Stimulated activated naive CD8-positive, alpha-beta T cell treated with anti-CD3 and anti-CD28 coated beads, Interleukin-15, Interleukin-2, amounts not matched to agents 100 U/mL and 50 U/mL, for 24 hours (primary cell): ENCODE data around the gene KRTAP12-3.
"Not testable (repeated sequence)": the region's sequence is repeated elsewhere in the genome, so short reads cannot be mapped to it uniquely, and the experiment has no call there.

Experiments
- ATAC-seq: fragments of 150-1000 bp; cut with Tn5 transposase; one replicate; pipeline ENCODE4 v1.10.0; 2021
- DNase-seq: peaks from one replicate; pipeline ENCODE4 v3.0.0; 2021

The KRTAP12-3 gene

DNA sequence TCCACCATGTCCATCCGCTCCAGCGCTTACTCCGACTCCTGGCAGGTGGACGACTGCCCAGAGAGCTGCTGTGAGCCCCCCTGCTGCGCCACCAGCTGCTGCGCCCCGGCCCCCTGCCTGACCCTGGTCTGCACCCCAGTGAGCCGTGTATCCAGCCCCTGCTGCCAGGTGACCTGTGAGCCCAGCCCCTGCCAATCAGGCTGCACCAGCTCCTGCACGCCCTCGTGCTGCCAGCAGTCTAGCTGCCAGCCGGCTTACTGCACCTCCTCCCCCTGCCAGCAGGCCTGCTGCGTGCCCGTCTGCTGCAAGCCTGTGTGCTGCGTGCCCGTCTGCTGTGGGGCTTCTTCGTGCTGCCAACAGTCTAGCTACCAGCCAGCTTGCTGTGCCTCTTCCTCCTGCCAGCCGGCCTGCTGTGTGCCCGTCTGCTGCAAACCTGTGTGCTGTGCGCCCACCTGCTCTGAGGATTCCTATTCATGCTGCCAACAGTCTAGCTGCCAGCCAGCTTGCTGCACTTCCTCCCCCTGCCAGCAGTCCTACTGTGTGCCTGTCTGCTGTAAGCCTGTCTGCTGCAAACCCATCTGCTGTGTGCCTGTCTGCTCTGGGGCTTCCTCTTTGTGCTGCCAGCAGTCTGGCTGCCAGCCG is 30.4 kb upstream of the KRTAP12-3 start:
- not testable (repeated sequence) for DNase-seq, ATAC-seq

DNA sequence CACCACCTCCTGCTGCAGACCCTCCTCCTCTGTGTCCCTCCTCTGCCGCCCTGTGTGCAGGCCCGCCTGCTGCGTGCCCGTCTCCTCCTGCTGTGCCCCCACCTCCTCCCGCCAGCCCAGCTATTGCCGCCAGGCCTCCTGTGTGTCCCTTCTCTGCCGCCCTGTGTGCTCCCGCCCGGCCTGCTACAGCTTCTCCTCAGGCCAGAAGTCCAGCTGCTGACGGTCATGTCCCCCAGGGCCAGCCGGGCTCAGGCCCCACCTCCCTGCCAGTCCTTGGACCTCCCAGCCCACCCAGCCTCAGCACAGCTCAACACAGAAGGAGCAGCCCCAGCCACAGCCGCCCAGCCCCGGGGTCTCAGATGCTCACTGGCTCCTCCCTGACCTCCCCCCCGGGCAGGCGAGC is 29.9 kb upstream of the KRTAP12-3 start:
- ATAC-seq, DNase-seq: not testable (repeated sequence)

DNA sequence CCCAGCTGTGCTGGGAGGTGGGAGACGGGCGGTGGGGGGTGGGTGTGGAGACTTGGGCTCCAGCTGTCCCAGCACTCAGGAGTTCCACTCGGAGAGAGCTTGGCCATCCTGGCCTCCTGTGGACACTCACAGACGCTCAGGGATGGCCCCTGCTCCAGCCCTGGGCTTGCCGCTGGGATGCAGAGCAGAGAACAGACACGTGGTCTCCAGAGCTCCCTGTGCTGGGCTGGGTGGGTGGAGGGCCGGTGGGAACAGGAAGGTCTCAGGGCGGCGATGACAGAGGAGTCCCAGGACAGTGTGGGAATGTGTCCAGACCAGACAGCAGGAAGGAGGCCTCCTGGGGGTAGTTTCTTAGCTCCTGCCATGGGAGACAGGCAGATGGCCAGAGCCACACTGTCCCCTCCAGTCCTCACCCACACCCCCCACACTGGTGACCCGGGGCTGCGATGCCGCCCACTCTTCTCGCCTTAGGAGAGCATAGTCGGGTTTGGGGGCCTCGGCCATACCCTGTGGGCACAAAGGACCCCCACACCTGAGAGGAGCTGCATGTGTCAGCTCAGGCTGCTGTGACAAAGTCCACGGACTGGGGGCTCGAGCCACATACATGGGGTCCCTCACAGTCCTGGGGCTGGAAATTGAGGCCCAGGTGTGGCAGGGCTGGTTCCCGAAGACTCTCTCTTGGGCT is 28.9 kb upstream of the KRTAP12-3 start:
- DNase-seq (no peak), ATAC-seq (peak; percentile 36)

DNA sequence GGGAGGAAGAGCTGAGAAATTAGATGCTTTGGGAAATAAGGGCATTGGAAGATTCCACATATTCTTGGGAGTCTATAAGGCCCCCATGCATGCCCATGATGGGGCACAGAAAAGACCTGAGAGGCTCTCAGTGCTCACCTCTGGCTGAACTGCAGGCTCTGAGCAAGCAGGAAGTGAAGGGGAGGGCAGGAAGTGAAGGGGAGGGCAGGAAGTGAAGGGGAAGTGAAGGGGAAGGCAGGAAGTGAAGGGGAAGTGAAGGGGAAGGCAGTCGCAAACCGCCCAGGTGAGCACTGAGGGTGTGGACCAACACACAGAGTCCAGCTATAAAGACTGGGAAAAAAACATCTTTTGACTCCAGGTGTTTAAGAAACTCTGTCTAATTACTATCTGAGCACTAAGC is 27.3 kb upstream of the KRTAP12-3 start:
- DNase-seq (no peak), ATAC-seq (no peak)

DNA sequence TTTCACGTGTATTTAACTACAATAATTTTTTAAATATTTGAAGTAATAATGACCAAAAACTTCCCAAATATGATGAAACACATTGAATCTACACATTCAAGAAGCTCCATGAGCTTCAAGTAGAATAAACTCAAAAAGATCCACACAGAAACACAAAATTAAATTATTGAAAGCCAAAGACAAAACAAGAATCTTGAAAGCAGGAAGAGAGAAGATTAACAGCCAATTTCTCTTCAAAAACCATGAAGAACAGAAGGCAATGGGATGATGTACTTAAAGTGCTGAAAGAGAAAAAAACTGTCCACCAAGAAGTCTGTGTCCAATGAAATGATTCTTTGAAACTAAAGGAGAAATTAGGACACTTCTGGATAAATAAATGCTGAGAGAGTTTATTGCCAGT is 25.7 kb upstream of the KRTAP12-3 start:
- ATAC-seq: no peak
- DNase-seq: no peak

DNA sequence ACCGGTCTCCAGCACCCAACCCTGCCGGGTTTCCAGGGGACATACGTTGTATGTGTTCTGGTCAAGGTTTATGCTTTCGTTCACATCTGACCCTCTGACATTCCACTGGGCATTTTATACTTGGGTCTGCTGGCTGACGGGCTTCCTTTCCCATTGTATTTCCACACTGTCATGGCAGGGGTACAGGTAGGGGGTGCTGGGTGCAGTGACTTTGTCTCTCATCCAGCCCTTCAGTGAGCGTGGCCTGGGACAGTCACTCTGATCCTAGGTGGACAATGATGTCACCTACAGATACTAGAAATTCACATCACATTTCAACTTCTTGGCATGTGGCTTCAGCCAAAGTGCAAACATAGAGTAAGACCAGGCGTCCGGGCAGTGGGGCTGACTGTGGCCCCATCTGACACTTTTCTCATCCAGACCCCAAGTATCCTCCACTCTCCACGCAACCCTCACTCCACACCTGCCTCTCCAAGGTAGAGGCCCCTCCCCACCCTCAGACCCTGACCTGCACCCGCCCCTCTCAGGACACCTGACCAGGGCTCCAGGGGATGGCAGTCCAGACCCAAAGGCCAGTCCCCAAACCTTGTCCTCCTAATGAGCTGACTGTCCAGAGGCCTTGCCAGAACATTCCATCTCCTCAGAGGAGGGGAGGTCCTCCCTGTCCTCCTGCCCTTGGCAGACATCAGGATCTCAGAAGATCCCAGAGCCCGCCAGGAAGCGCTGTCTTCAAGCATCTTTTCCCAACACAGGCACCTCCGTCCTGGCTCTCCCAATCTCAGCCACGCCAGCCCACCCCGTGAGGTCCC is 21.3 kb upstream of the KRTAP12-3 start:
- no peak for ATAC-seq
- no peak for DNase-seq

DNA sequence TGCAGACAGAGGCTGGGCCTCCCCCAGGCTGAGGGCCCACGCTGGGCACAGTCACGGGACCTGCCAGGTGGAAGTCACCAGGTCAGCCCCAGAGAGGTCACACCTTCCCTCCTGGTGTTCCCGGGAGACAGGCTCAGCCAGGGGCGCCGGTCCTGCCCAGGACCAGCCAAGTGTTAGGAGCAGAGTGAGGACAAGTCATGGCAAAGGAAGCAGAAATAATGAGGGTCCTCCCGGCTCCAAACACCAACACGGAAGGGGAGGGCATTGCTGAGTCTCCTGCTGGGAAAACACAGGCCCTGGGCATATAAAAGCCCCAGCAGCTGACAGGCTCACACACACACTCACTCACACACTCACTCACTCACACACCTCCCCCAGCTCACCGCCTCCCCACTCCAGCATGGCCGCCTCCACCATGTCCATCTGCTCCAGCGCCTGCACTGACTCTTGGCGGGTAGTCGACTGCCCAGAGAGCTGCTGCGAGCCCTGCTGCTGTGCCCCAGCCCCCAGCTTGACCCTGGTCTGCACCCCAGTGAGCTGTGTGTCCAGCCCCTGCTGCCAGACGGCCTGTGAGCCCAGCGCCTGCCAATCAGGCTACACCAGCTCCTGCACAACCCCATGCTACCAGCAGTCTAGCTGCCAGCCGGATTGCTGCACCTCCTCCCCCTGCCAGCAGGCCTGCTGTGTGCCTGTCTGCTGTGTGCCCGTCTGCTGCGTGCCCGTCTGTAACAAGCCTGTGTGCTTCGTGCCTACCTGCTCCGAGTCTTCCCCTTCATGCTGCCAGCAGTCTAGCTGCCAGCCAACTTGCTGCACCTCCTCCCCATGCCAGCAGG is 20.5 kb upstream of the KRTAP12-3 start, which contains the start of gene KRTAP10-10:
Gene KRTAP10-10 (plus strand): TSS at position 339 of the 833 bp plus-strand sequence. CDS start 62 bp downstream, at position 401.
- ATAC-seq (no peak), DNase-seq (no peak)

DNA sequence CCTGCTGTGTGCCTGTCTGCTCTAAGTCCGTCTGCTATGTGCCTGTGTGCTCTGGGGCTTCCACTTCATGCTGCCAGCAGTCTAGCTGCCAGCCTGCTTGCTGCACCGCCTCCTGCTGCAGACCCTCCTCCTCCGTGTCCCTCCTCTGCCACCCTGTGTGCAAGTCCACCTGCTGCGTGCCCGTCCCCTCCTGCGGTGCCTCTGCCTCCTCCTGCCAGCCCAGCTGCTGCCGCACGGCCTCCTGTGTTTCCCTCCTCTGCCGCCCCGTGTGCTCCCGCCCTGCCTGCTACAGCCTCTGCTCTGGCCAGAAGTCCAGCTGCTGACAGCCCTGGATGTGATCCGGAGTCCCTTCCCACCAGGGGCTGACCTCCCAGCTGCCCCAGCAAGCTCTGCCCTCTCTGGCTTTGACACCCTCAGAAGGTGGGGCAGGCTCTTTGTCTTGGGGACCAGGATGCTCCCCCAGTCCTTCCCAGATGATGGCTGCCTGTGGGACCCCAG is 19.8 kb upstream of the KRTAP12-3 start:
- DNase-seq, ATAC-seq: not testable (repeated sequence)

DNA sequence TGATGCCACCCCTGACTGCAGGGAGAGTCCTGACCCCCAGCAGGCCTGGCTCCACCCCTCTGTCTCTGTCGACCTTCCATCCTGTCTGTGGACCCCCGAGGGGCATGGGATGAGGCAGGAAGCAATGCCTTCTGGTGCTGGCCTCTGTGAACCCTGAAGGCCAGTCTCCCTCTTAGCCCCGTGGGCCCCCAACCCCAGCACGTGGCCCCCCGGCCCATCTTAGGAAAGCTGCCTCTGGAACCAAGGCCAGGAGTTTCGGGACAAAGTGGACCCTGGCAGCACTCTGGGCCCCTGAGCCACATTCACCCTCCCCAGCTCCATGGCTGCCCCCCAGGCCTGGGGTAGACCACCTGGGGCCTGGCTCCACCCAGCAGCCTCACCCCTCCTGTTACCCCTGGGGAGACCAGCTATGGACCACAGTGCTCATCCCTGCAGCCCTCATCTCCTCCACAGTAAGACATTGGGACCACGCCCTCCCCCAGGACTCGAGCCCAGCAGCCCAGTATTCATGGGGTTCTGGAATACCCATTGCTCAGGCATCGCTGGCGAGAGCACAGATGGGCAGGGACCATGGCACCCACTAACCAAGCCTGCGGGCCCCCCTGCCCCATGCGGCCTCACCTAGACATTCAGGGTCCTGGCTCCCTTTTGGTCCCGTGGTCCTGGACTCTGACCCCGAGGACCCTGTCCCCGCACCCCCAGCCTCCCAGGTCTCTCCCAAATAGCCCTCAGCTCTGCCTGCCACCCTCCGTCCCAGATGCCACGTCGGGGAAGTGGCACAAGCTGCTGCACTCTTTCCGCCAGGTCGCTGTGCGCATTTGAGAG is 19.0 kb upstream of the KRTAP12-3 start:
- ATAC-seq, DNase-seq: not testable (repeated sequence)

DNA sequence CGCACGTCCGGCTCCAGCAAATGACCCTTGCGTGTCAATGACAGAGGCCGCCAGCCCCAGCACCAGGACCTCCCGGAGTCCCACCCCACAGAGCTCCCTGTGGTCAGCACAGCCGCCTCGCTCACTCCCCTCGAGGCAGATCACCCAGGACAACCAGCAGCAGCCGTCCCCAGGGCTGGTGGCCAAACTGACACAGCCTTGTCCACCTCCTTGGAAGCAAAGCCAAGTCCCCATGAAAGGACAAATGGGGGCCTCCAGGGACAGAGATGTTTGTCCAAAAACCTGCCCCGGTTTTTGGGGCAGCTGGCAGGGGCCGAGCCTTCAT is 18.4 kb upstream of the KRTAP12-3 start:
- no peak for DNase-seq
- ATAC-seq: no peak

DNA sequence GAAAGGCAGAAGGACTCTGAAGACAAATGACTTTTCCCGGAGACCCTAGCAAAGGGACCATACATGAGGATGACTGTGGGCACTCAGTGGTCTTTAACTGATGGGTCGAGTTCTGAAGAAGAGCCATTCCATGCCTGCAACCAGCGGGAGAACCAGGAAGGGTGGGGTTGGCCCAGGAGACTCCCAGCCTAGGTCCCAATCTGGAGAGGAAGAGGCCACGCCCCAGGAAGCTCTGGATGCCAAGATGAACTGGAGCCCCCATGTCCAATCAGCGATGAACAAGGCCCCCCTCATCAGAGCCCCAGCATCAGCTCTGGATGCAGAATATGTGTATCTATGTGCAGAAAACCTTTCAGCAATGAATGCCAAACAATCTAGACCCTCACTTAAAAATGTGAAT is 17.0 kb upstream of the KRTAP12-3 start:
- no peak for DNase-seq
- ATAC-seq: no peak

DNA sequence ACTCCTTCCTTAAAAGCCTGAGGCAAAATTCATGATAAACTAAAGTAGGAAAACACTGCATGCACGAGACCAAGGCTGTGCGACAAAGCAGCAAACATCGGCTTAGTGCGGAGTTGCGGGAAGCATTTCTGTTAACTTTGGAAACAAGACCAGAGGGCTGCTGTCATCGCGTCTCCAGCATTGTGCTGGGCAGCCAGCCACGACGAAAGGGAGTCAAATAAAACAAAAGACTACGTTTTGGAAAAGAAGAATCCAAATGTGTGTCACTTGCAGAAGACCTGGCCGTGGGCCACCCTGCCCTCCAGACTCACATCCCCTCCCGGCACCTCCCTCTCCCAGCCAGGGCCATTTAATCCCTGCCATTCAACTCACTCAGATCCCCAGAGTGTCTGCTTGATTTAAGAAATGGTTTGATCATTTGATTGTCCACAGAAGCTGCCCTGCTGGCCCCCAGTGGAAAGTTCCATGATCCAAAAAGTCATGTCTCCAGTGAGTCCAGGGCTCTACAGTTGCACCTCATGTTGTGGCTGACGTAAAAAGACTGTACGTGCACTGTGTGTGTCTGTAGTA is 13.9 kb upstream of the KRTAP12-3 start:
- no peak for DNase-seq

DNA sequence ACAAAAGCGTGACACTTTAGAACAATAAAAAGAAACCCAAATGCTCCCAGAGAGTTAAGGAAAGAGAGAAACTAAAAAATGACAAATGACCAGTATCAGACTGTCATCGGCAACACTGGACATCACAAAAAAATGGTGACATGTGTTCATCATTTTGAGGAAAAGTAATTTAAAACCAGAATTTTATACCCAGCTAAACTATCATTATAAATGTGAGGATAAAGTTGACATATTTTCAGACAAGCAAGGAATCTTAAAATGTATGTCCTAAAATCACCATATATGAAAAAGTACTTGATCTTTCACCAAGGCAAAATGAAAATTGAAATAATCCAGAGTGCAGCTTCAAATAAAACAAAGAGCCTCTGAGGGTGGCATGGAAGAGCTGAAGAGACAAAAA is 12.9 kb upstream of the KRTAP12-3 start:
- ATAC-seq (no peak), DNase-seq (no peak)

More for the DNA sequence above, 13.9 kb upstream of the KRTAP12-3 start:
- ATAC-seq: no peak

DNA sequence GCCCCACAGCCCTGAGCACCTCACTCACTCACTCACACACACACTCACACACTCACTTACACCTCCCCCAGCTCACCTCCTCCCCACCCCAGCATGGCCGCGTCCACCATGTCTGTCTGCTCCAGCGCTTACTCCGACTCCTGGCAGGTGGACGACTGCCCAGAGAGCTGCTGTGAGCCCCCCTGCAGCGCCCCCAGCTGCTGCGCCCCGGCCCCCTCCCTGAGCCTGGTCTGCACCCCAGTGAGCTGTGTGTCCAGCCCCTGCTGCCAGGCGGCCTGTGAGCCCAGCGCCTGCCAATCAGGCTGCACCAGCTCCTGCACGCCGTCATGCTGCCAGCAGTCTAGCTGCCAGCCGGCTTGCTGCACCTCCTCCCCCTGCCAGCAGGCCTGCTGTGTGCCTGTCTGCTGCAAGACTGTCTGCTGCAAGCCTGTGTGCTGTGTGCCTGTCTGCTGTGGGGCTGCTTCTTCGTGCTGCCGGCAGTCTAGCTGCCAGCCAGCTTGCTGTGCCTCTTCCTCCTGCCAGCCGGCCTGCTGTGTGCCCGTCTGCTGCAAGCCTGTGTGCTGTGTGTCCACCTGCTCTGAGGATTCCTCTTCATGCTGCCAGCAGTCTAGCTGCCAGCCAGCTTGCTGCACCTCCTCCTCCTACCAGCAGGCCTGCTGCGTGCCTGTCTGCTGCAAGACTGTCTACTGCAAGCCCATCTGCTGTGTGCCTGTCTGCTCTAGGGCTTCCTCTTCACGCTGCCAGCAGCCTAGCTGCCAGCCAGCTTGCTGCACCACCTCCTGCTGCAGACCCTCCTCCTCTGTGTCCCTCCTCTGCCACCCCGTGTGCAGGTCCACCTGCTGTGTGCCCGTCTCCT is 11.1 kb upstream of the KRTAP12-3 start, which contains the start of gene KRTAP10-11:
Gene KRTAP10-11 (plus strand): TSS at position 49 of the 856 bp plus-strand sequence. CDS start 45 bp downstream, at position 94.
- not testable (repeated sequence) for ATAC-seq, DNase-seq

DNA sequence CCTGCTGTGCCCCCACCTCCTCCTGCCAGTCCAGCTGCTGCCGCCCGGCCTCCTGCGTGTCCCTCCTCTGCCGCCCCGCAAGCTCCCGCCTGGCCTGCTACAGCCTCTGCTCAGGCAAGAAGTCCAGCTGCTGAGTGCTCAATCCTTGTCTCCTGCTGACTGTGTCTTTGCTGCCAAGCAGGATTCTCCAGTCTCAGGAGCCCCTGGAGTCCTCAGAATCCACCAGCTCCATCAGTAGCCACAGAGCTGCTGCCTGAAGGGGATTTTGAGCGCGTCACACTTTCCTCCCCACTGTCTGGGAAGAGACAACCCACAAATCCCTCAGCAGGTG is 10.5 kb upstream of the KRTAP12-3 start:
- ATAC-seq (no peak), DNase-seq (no peak)

DNA sequence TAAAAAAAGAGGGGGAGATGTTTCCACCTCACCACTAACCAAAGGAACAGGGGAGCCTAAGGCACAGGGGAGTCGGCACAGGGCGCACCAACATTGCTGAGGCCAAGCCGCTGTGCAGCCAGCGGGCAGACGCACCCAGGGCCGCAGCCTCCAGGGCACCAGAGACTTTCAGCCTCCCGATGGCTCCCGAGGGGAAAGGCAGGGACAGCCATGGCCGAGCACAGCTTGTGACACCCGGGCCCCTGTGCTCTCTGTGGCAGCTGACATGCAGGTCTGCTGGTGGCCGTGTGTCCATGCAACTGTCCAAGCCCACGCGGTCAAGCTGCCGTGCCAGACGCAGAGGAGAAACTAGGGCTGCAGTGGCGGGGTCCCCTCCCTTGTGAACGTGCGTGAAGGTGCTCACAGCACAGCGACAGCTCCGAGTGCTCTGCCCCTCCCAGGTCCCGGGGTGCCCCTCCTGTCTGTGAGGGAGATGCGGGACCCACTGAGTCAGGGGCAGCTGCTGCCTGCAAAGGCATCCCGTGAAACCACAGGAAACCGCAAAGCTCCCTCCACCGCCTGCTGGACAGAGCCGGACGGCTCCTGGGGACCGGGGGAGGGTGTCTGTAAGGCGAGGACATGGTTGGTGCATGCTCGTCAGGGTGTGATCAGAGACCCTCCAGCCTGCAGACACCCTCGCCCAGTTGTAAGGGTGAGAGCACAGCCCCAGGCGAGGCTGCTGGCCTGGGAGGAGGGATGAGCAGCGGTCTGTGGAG is 9.0 kb upstream of the KRTAP12-3 start:
- no peak for DNase-seq
- no peak for ATAC-seq

DNA sequence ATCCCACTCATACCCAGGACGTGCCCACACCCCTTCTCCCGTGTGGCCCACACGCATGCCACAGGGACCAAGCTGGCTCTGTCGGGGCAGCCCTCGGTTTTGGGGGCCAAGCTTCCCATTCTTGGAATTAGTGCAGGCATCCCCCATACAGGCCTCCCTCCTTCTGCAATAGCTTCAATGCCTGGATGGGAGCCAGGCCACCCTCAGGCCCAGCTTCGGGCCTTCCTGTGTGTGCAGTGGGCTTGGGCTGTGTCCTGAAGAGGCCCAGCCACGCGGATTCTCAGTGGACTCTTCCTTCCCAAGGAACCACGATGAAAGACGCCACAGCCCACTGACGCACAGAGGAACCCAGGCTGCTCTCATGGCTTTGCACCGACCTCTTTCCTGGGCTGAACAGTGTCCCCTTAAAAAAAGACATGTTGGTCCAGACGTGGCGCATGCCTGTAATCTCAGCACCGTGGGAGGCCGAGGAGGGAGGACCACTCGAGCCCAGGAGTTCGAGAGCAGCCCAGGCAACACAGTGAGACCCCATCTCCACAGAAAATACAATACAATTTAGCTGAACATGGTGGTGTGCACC is 8.1 kb upstream of the KRTAP12-3 start:
- DNase-seq (no peak), ATAC-seq (no peak)

DNA sequence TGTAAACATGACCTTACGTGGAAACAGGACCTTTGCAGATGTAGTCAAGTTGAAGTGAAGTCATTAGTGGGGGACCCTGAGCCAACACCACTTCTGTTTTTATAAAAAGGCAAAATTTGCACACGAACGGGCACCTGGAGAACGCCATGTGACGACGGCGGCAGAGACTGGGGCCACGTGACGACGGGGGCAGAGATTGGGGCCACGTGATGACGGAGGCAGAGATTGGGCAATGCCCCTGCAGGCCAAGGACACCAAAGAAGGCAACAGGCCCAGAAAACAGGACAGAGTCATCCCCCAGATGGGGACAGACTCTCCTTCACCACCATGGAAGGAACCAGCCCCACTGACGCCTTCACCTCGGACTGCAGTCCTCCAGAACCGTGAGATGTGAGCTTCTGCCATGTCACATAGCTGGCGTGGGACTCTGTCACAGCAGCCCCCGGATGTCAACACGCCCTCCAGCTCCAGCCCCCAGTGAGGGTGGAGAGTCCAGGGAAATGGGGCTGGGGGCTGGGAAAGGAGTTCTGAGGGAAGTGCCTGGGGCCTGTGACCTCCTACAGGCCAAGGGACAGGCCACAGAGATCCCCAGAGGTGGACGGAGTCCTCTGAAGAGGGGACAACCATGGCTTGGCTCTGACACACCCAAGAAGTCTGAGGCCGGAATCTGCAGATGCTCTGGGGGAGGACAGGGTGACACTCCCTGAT is 7.3 kb upstream of the KRTAP12-3 start:
- DNase-seq (no peak), ATAC-seq (no peak)
